ENCODE data around the gene RNF113B. TPM values are rescaled to one million over a fixed set of nuclear protein-coding genes. Genes with fewer than 3 reads are reported as not detected.

The RNF113B gene
- total RNA-seq, 2 experiments from 2014 or later, result not detected

- no peaks in the 10 kb centered on the region for H3K4me1 Mint-ChIP-seq (ENCODE audit: low read depth)
- H3K4me3 Mint-ChIP-seq, result no peak overlapping the region
- ChIA-PET POLR2A (no interaction called here), CTCF (no interaction called here)
- no peak overlapping the region for H3K27ac Mint-ChIP-seq
- no peaks in the 10 kb centered on the region for H3K36me3 Mint-ChIP-seq (ENCODE audit: low read depth)
- H3K27me3 Mint-ChIP-seq, result no peaks in the 10 kb centered on the region
- DNase-seq, result no peak
- no peak for ATAC-seq
- intact Hi-C loops (cut with micrococcal nuclease), result no loop called here
- H3K9me3 Mint-ChIP-seq, result no peaks in the 10 kb centered on the region
- TF ChIP-seq, protein P1, sequence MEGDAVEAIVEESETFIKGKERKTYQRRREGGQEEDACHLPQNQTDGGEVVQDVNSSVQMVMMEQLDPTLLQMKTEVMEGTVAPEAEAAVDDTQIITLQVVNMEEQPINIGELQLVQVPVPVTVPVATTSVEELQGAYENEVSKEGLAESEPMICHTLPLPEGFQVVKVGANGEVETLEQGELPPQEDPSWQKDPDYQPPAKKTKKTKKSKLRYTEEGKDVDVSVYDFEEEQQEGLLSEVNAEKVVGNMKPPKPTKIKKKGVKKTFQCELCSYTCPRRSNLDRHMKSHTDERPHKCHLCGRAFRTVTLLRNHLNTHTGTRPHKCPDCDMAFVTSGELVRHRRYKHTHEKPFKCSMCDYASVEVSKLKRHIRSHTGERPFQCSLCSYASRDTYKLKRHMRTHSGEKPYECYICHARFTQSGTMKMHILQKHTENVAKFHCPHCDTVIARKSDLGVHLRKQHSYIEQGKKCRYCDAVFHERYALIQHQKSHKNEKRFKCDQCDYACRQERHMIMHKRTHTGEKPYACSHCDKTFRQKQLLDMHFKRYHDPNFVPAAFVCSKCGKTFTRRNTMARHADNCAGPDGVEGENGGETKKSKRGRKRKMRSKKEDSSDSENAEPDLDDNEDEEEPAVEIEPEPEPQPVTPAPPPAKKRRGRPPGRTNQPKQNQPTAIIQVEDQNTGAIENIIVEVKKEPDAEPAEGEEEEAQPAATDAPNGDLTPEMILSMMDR (IDR thresholded peaks at IDR 0.05), result no peak
Measured at GRCh38 chr13:98214008-98214643, 37.1 kb upstream of the RNF113B start.

- H3K27ac Mint-ChIP-seq, result no peak overlapping the region
- H3K27me3 Mint-ChIP-seq, result no peaks in the 10 kb centered on the region
- no peaks in the 10 kb centered on the region for H3K4me1 Mint-ChIP-seq (ENCODE audit: low read depth)
- ChIA-PET CTCF (no interaction called here), POLR2A (no interaction called here)
- no peak for ATAC-seq
- no peaks in the 10 kb centered on the region for H3K36me3 Mint-ChIP-seq (ENCODE audit: low read depth)
- DNase-seq, result no peak
- intact Hi-C loops (cut with micrococcal nuclease), result no loop called here
- TF ChIP-seq, protein P1 (IDR thresholded peaks at IDR 0.05), result no peak
- no peak overlapping the region for H3K4me3 Mint-ChIP-seq
- no peaks in the 10 kb centered on the region for H3K9me3 Mint-ChIP-seq
Measured at GRCh38 chr13:98213354-98213753, 36.3 kb upstream of the RNF113B start.

- no peak overlapping the region for H3K4me3 Mint-ChIP-seq
- H3K27me3 Mint-ChIP-seq, result no peaks in the 10 kb centered on the region
- CTCF ChIA-PET, result no interaction called here
- H3K9me3 Mint-ChIP-seq, result no peaks in the 10 kb centered on the region
- no peak overlapping the region for H3K27ac Mint-ChIP-seq
- H3K4me1 Mint-ChIP-seq (ENCODE audit: low read depth), result no peaks in the 10 kb centered on the region
- POLR2A ChIA-PET, result no interaction called here
- ATAC-seq (no peak), DNase-seq (no peak)
- TF ChIP-seq, protein P1 (IDR thresholded peaks at IDR 0.05), result no peak
- H3K36me3 Mint-ChIP-seq (ENCODE audit: low read depth), result no peaks in the 10 kb centered on the region
- intact Hi-C loops (cut with micrococcal nuclease), result no loop called here
Measured at GRCh38 chr13:98212763-98213162, 35.7 kb upstream of the RNF113B start.

DNA sequence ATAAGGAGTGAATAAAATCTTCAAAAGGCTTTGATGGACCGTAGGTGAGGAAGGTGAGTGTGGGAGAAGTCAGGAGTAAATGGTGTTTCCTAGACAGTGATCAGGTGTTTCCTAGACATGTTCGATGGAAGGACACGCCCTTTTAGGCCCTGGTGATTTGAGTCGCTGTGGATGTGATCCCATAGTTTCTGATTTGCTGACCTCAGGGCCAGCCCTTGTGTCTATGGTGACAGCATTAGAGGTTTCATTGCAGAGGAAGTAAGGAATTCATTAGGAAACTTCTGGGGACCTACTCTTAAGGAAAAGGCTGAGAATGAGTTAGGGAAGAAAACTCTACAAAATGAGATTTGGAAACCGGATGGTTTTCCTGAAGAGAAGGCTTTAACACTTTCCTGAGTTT, 31.5 kb upstream of the RNF113B start:
- Mint-ChIP-seq H3K27ac (no peak overlapping the region), H3K36me3 (ENCODE audit: low read depth) (no peaks in the 10 kb centered on the region), H3K27me3 (peaks cover 1% of the 10 kb centered on the region), H3K4me1 (ENCODE audit: low read depth) (no peaks in the 10 kb centered on the region), H3K9me3 (peaks cover 7% of the 10 kb centered on the region), H3K4me3 (no peak overlapping the region)
- POLR2A ChIA-PET, result no interaction called here
- CTCF ChIA-PET, result no interaction called here
- TF ChIP-seq, protein P1 (IDR thresholded peaks at IDR 0.05), result no peak
- intact Hi-C loops (cut with micrococcal nuclease), result no loop called here
- ATAC-seq (no peak), DNase-seq (no peak)

- Mint-ChIP-seq H3K36me3 (ENCODE audit: low read depth) (no peaks in the 10 kb centered on the region), H3K27me3 (peaks cover 3% of the 10 kb centered on the region), H3K27ac (no peak overlapping the region), H3K4me3 (no peak overlapping the region), H3K4me1 (ENCODE audit: low read depth) (no peaks in the 10 kb centered on the region), H3K9me3 (peaks cover 7% of the 10 kb centered on the region)
- CTCF ChIA-PET, result no interaction called here
- no peak for ATAC-seq
- POLR2A ChIA-PET, result no interaction called here
- TF ChIP-seq, protein P1 (IDR thresholded peaks at IDR 0.05), result no peak
- intact Hi-C loops (cut with micrococcal nuclease), result no loop called here
- no peak for DNase-seq
Measured at GRCh38 chr13:98207416-98207815, 30.3 kb upstream of the RNF113B start.

All from activated CD8-positive, alpha-beta T cell treated with anti-CD3 and anti-CD28 coated beads for 36 hours (primary cell).